B cell (primary cell): ENCODE results near the gene NBEAL1. TPM values are rescaled to one million over a fixed set of nuclear protein-coding genes. Genes with fewer than 3 reads are reported as not detected.
A peak's percentile ranks its signal among the peaks of the same experiment; 100 is the strongest.

ENCODE experiments used
- ATAC-seq: fragments of 200-7000 bp; cut with Tn5 transposase; one replicate; pipeline ENCODE4 v1.10.0; 2021; ENCODE audit warnings: low read depth, mild to moderate bottlenecking, moderate number of reproducible peaks, moderate library complexity
- CTCF ChIA-PET: fragments of 350-600 bp; sonication (Branson Sonifier 250); formaldehyde crosslinking; loops from one replicate; lab custom pipeline; 2021; ENCODE audit warnings: antibody characterized with exemption, inconsistent platforms; lab: Charles Lee
- POLR2A ChIA-PET: fragments of 350-600 bp; sonication (Branson Sonifier 250); formaldehyde crosslinking; loops from one replicate; lab custom pipeline; 2021; ENCODE audit warnings: antibody characterized with exemption; lab: Charles Lee
- DNase-seq: peaks from one replicate; pipeline ENCODE4 v3.0.0; 2013
- H2AFZ ChIP-seq: 2 replicates; pipeline ENCODE4 v1.6.1; 2012; ENCODE audit warnings: mild to moderate bottlenecking, low read depth, low read length; ENCODE audit not compliant: insufficient read depth, poor library complexity, severe bottlenecking
- H3K27ac ChIP-seq, 2 donors: 1 replicate in 1 of 2; 2 replicates in 1 of 2; pipeline ENCODE4 v1.5.1; 2012 to 2013; ENCODE audit warnings: low read length in 2 of 2, mild to moderate bottlenecking in 2 of 2, moderate library complexity in 1 of 2
- H3K27me3 ChIP-seq, 4 experiments: fragments of 200-600 bp in 1 of 4; sonication (generic) in 1 of 4; replicated peaks in 1 of 4; 1 replicate in 2 of 4; 2 replicates in 2 of 4; pipeline versions ENCODE4 v1.6.1 to v1.7.0; 2013 to 2016; ENCODE audit warnings: low read length in 3 of 4, mild to moderate bottlenecking in 2 of 4, mixed read lengths in 1 of 4, moderate library complexity in 1 of 4; ENCODE audit not compliant: insufficient read depth in 4 of 4, control insufficient read depth in 3 of 4; ENCODE audit errors: control extremely low read depth in 1 of 4
- H3K36me3 ChIP-seq, 2 experiments: replicated peaks in 1 of 2; 1 replicate in 1 of 2; 2 replicates in 1 of 2; pipeline versions ENCODE4 v1.6.1 to v1.7.1; 2013; ENCODE audit warnings: low read length in 1 of 2; ENCODE audit not compliant: insufficient read depth in 2 of 2, control insufficient read depth in 1 of 2; ENCODE audit errors: control extremely low read depth in 1 of 2, extremely low read depth in 1 of 2
- H3K4me1 ChIP-seq, 2 donors: fragments of 200-600 bp in 1 of 2; sonication (generic) in 1 of 2; 1 replicate in 1 of 2; 2 replicates in 1 of 2; pipeline versions ENCODE4 v1.5.1 to v1.6.1; 2013 to 2017; ENCODE audit warnings: low read length in 2 of 2; ENCODE audit not compliant: control insufficient read depth in 2 of 2, insufficient read depth in 2 of 2
- H3K4me2 ChIP-seq: replicated peaks from 2 replicates; pipeline ENCODE3; 2012; ENCODE audit warnings: mild to moderate bottlenecking, low read depth, low read length; ENCODE audit not compliant: poor library complexity, severe bottlenecking
- H3K4me3 ChIP-seq, 5 experiments: fragments of 200-600 bp in 1 of 5; sonication (generic) in 1 of 5; 1 replicate in 3 of 5; 2 replicates in 2 of 5; pipeline versions ENCODE4 v1.5.1 to v1.7.0; 2011 to 2016; ENCODE audit warnings: low read length in 4 of 5, mild to moderate bottlenecking in 4 of 5, low read depth in 2 of 5, control low read depth in 1 of 5, moderate library complexity in 1 of 5; ENCODE audit not compliant: insufficient read depth in 1 of 5; ENCODE audit errors: control extremely low read depth in 1 of 5, extremely low read depth in 1 of 5
- H3K79me2 ChIP-seq: fragments of 200-600 bp; sonication (generic); one replicate; pipeline ENCODE4 v1.6.0; 2016; ENCODE audit warnings: low read length; ENCODE audit not compliant: control insufficient read depth, insufficient read depth
- H3K9ac ChIP-seq: fragments of 200-600 bp; sonication (generic); 2 replicates; pipeline ENCODE4 v1.6.1; 2017; ENCODE audit warnings: mild to moderate bottlenecking, low read length, moderate library complexity
- H3K9me3 ChIP-seq, 3 donors: one replicate each; pipeline versions ENCODE4 v1.6.1 to v1.7.1; 2013; ENCODE audit warnings: low read length in 2 of 3; ENCODE audit not compliant: control insufficient read depth in 2 of 3, insufficient read depth in 1 of 3; ENCODE audit errors: control extremely low read depth in 1 of 3
- H4K20me1 ChIP-seq: 2 replicates; pipeline ENCODE4 v1.6.0; 2012; ENCODE audit warnings: mild to moderate bottlenecking, low read length; ENCODE audit not compliant: insufficient read depth, control insufficient read depth, poor library complexity, severe bottlenecking
- H3K27ac Mint-ChIP-seq: one replicate; pipeline ENCODE4 v1.8.0; 2021; ENCODE audit warnings: mixed read lengths
- H3K27me3 Mint-ChIP-seq: one replicate; pipeline ENCODE4 v1.8.0; 2021; ENCODE audit warnings: mixed read lengths
- H3K4me1 Mint-ChIP-seq: one replicate; pipeline ENCODE4 v1.8.0; 2021; ENCODE audit warnings: mixed read lengths
- H3K4me3 Mint-ChIP-seq: one replicate; pipeline ENCODE4 v1.8.0; 2021; ENCODE audit warnings: mixed read lengths
- H3K9me3 Mint-ChIP-seq: one replicate; pipeline ENCODE4 v1.8.0; 2022; ENCODE audit warnings: mixed read lengths; ENCODE audit not compliant: insufficient read depth
- EZH2 ChIP-seq: IDR thresholded peaks from 2 replicates; pipeline ENCODE4 v1.6.1; 2012; ENCODE audit warnings: borderline replicate concordance, low read depth, mild to moderate bottlenecking, moderate library complexity, low read length; ENCODE audit not compliant: insufficient read depth, poor library complexity, severe bottlenecking
- WGBS: methylation state at CpG from one replicate; pipeline ENCODE4 v1.1.5; 2013; ENCODE audit warnings: missing lambda C conversion rate; ENCODE audit not compliant: insufficient coverage; 5-methylcytosine and 5-hydroxymethylcytosine counted together
- intact Hi-C: fragments of 100-400 bp; cut with micrococcal nuclease; formaldehyde crosslinking; loops from one replicate; pipeline ENCODE4 v1.10.0; 2022
- polyA plus RNA-seq: library from polyadenylated mRNA; depleted of rRNA; stranded (reverse); fragments of >200 nt; gene quantifications from 2 replicates; pipeline ENCODE4 v1.2.3, GENCODE V29; 2012
- total RNA-seq, 2 donors: library from RNA; stranded (reverse); fragments of 120-200 nt in 1 of 2; gene quantifications; 1 replicate in 1 of 2; 2 replicates in 1 of 2; pipeline versions ENCODE4 v1.2.3 to v1.2.4, GENCODE V29; 2013 to 2022
- TF ChIP-seq, protein P1 (sequence below): fragments of 200-600 bp; IDR thresholded peaks from one replicate; pipeline ENCODE4 v1.8.0; 2022; ENCODE audit warnings: antibody characterized with exemption, mild to moderate bottlenecking

NBEAL1 gene
- total and polyA plus RNA-seq, 2 donors (not counting 1 experiment from before 2014, with no cell fraction given), result 2.2 to 22.0 TPM

GRCh38 chr2:203238292-203238703 lies 223.6 kb downstream of the NBEAL1 start:
- POLR2A ChIA-PET, result interaction anchor here (0.6 to 1.9 kb wide), 4 partner anchors 13 to 1985 kb away, joined by 4 to 10 read pairs (median 4); partner anchors contain the start of genes CARF and WDR12
- no peak for ATAC-seq

More at GRCh38 chr2:203238292-203238703, 223.6 kb downstream of the NBEAL1 start:
- Histone ChIP-seq H3K79me2 (peaks cover 39% of the 10 kb centered on the region), H3K9ac (peak overlapping the region; percentile 73), H3K4me2 (peak overlapping the region; percentile 77), H3K9me3 (no peaks in the 10 kb centered on the region), H3K27ac (peak overlapping the region; percentile 88 to 94), H3K36me3 (peaks cover 0 to 6% of the 10 kb centered on the region in 2 experiments), H3K4me1 (peaks cover 17 to 19% of the 10 kb centered on the region in 2 donors), H2AFZ (peak overlapping the region; percentile 79), H3K4me3 (peak overlapping the region; percentile 63 to 98 (median 83)), H4K20me1 (peaks cover 22% of the 10 kb centered on the region), H3K27me3 (no peaks in the 10 kb centered on the region)
- H3K27me3 Mint-ChIP-seq, result no peaks in the 10 kb centered on the region
- peak overlapping the region; percentile 96 for H3K4me3 Mint-ChIP-seq
- TF ChIP-seq, protein P1, sequence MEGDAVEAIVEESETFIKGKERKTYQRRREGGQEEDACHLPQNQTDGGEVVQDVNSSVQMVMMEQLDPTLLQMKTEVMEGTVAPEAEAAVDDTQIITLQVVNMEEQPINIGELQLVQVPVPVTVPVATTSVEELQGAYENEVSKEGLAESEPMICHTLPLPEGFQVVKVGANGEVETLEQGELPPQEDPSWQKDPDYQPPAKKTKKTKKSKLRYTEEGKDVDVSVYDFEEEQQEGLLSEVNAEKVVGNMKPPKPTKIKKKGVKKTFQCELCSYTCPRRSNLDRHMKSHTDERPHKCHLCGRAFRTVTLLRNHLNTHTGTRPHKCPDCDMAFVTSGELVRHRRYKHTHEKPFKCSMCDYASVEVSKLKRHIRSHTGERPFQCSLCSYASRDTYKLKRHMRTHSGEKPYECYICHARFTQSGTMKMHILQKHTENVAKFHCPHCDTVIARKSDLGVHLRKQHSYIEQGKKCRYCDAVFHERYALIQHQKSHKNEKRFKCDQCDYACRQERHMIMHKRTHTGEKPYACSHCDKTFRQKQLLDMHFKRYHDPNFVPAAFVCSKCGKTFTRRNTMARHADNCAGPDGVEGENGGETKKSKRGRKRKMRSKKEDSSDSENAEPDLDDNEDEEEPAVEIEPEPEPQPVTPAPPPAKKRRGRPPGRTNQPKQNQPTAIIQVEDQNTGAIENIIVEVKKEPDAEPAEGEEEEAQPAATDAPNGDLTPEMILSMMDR, result no peak
- TF ChIP-seq EZH2, result no peak
- 16% methylated on average over 18 of the region's 22 CpGs for WGBS
- DNase-seq, result no peak
- CTCF ChIA-PET, result interaction anchor here (0.5 to 2.6 kb wide), 7 partner anchors 11 to 993 kb away, joined by 3 to 15 read pairs (median 5); partner anchors contain the start of genes CARF and WDR12
- intact Hi-C loops, result loop anchor here (1.0 to 5.0 kb wide), 3 partner anchors 91 to 1786 kb away; partner anchors contain the start of genes ABI2, NBEAL1, STRADB and TRAK2
- H3K27ac Mint-ChIP-seq, result peak overlapping the region; percentile 98
- peaks cover 29% of the 10 kb centered on the region for H3K4me1 Mint-ChIP-seq
- no peaks in the 10 kb centered on the region for H3K9me3 Mint-ChIP-seq
